Cardiac muscle cell (in vitro differentiated cells and primary cell): Measurements from ENCODE around the gene MEI4. TPM values are rescaled to one million over a fixed set of nuclear protein-coding genes. Genes with fewer than 3 reads are reported as not detected.

Source experiments
- DNase-seq, 2 donors: peaks; one replicate each; pipeline versions ENCODE4 v3.0.0 to v3.0.0-alpha.2; 2010 to 2017; ENCODE audit warnings: low read depth in 1 of 2, low spot score in 1 of 2
- H3K27ac ChIP-seq: fragments of 200-600 bp; sonication (generic); 2 replicates; pipeline ENCODE4 v1.5.1; 2016
- H3K27me3 ChIP-seq: fragments of 200-600 bp; sonication (generic); 2 replicates; pipeline ENCODE4 v1.6.0; 2016; ENCODE audit warnings: control low read depth
- H3K36me3 ChIP-seq: fragments of 200-600 bp; sonication (generic); 2 replicates; pipeline ENCODE4 v1.5.1; 2016; ENCODE audit warnings: control low read depth
- H3K4me1 ChIP-seq: fragments of 200-600 bp; sonication (generic); 2 replicates; pipeline ENCODE4 v1.8.1; 2017; ENCODE audit warnings: low read depth, mild to moderate bottlenecking, mixed run types
- H3K4me3 ChIP-seq: fragments of 200-600 bp; sonication (generic); 2 replicates; pipeline ENCODE4 v1.5.1; 2016; ENCODE audit warnings: mild to moderate bottlenecking
- H3K9me3 ChIP-seq: fragments of 200-600 bp; sonication (generic); 2 replicates; pipeline ENCODE4 v1.5.1; 2017; ENCODE audit warnings: low read depth, mild to moderate bottlenecking, control low read depth
- polyA plus RNA-seq: library from polyadenylated mRNA; unstranded; fragments of >200 nt; fragmentation: Nextera tagmentation; extraction: Ambion mirVana; gene quantifications from 2 replicates; pipeline ENCODE4 v1.2.1, GENCODE V29; 2016
- total RNA-seq: library from RNA; depleted of rRNA; stranded (reverse); fragments of >200 nt; gene quantifications from 2 replicates; pipeline ENCODE4 v1.2.3, GENCODE V29; 2016
- TF ChIP-seq, protein P1 (sequence below): IDR thresholded peaks from 2 replicates; pipeline ENCODE4 v1.5.1; 2012; ENCODE audit warnings: low read depth, mild to moderate bottlenecking, low read length

MEI4 gene
- total and polyA plus RNA-seq, 2 experiments from 2014 or later, result 0.15 to 0.36 TPM

DNA sequence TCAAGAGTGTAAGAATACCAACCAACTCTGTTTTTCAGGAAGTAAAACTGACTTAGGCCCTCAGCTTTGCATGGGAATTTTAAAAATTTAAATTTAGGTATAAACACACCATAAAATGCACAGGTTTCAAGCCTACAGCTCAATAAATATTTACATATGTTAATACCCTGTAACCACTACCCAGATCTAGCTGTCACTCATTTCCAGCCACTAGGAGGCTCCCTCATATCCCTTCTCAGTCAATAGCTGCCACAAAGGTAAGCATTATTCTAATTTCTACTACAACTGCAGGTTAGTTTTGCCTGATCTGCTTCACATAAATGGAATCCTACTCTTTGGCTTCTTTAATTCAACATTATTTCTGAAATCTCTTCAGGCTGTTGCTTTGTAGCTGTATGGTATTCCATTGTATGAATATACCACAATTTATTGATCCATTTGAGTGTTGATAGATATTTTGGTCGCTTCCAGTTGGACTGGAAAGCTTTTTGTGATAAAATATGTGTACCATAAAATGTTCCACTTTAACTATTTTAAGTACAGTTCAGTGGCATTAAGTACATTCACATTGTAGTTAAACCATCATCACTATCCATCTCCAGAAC, 32.5 kb upstream of the MEI4 start:
- DNase-seq, result peak in 1 of 2 donors; percentile 28
- H3K9me3 ChIP-seq, result no peaks in the 10 kb centered on the region
- no peaks in the 10 kb centered on the region for H3K27me3 ChIP-seq
- no peaks in the 10 kb centered on the region for H3K4me1 ChIP-seq
- no peak overlapping the region for H3K27ac ChIP-seq
- TF ChIP-seq, protein P1, sequence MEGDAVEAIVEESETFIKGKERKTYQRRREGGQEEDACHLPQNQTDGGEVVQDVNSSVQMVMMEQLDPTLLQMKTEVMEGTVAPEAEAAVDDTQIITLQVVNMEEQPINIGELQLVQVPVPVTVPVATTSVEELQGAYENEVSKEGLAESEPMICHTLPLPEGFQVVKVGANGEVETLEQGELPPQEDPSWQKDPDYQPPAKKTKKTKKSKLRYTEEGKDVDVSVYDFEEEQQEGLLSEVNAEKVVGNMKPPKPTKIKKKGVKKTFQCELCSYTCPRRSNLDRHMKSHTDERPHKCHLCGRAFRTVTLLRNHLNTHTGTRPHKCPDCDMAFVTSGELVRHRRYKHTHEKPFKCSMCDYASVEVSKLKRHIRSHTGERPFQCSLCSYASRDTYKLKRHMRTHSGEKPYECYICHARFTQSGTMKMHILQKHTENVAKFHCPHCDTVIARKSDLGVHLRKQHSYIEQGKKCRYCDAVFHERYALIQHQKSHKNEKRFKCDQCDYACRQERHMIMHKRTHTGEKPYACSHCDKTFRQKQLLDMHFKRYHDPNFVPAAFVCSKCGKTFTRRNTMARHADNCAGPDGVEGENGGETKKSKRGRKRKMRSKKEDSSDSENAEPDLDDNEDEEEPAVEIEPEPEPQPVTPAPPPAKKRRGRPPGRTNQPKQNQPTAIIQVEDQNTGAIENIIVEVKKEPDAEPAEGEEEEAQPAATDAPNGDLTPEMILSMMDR, result peak; percentile 22
- H3K36me3 ChIP-seq, result no peaks in the 10 kb centered on the region
- H3K4me3 ChIP-seq, result no peak overlapping the region

DNA sequence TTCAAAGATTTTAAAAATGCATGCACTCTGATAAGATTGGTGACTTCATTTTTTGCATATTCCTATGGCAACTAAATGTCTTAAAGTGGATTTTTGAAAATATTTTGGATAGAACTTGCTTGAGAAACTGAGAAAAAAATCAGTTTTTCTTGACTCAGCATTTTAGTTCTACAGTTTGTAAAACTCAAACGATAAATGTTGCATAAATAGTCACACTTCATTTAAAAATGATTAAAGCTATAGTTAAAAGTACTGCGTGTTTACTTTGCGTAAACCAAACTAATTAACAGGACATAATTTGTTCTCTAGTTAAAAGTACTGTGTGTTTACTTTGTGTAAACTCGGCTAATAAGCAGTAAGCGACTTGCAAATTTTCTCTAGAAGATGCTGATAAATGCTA, 28.3 kb upstream of the MEI4 start:
- Histone ChIP-seq H3K36me3 (no peaks in the 10 kb centered on the region), H3K9me3 (no peaks in the 10 kb centered on the region), H3K4me3 (no peak overlapping the region), H3K27ac (no peak overlapping the region), H3K4me1 (no peaks in the 10 kb centered on the region), H3K27me3 (no peaks in the 10 kb centered on the region)
- TF ChIP-seq, protein P1, result no peak
- DNase-seq, result no peak

DNA sequence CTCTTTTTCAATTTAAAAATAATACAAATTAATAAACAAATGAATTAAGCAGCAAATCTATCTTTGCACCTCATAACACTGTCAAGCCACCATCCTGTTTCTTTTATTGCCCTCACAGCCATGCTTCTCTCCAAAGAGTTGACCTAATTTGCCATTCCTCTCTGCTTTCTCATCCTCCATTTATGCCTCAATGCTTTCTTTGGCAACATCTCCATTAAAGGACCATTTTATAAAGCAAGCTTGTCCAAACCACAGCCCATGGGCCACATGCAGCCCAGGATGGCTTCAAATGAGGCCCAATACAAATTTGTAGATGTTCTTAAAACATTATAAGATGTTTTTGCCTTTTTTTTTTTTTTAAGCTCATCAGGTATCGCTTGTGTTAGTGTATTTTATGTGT, 26.4 kb upstream of the MEI4 start:
- H3K4me1 ChIP-seq, result no peaks in the 10 kb centered on the region
- no peaks in the 10 kb centered on the region for H3K27me3 ChIP-seq
- no peak for DNase-seq
- H3K27ac ChIP-seq, result no peak overlapping the region
- no peak overlapping the region for H3K4me3 ChIP-seq
- no peaks in the 10 kb centered on the region for H3K9me3 ChIP-seq
- TF ChIP-seq, protein P1, result no peak
- no peaks in the 10 kb centered on the region for H3K36me3 ChIP-seq

DNA sequence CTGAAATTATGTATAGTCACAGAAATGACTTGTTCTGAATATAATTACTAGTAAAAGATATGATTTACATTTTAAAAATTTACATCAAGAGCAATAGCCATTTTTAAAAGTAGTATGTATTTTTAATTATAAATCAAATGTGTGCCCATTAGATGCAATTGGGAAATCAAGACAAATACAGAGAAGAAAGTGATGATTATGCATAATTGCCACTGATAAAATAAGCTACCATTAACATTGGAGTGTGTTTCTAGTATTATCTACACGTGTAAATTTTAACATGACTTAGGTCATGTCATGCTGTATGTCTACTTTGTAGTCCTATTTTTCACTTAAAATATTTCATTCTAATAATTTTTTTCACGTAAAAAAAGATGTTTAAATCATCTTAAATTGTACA, 22.8 kb upstream of the MEI4 start:
- Histone ChIP-seq H3K4me3 (no peak overlapping the region), H3K36me3 (no peaks in the 10 kb centered on the region), H3K27me3 (no peaks in the 10 kb centered on the region), H3K9me3 (no peaks in the 10 kb centered on the region), H3K27ac (no peak overlapping the region), H3K4me1 (no peaks in the 10 kb centered on the region)
- TF ChIP-seq, protein P1, result no peak
- DNase-seq, result no peak

DNA sequence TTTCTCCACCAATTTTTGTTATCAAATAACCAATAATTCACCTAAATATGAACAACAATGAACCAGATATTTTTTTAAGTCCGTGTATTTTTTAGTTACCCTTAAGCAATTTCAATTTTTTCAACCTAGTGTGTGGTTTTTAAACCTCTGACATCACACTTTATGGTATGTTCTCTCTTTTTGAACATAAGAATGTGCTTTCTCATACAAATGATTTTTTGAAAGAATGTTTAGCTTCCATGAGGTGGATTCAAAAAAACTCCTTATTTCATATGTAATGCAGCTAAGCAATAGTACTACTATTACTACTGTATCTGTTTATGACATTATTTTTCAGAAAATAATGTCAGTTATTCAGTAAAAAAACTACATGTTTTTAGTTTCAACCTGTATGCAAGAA, 19.4 kb upstream of the MEI4 start:
- Histone ChIP-seq H3K36me3 (no peaks in the 10 kb centered on the region), H3K27ac (no peak overlapping the region), H3K4me1 (no peaks in the 10 kb centered on the region), H3K27me3 (no peaks in the 10 kb centered on the region), H3K9me3 (no peaks in the 10 kb centered on the region), H3K4me3 (no peak overlapping the region)
- TF ChIP-seq, protein P1, result no peak
- no peak for DNase-seq
